HS-27A (cell line): Measurements from ENCODE around the gene SPDYE3.
"Not testable (repeated sequence)": the region's sequence is repeated elsewhere in the genome, so short reads cannot be mapped to it uniquely, and the experiment has no call there.

Experiments used
- DNase-seq: peaks from one replicate; pipeline ENCODE4 v3.0.0-alpha.2; 2012; ENCODE audit warnings: low read depth, missing footprints

Gene SPDYE3

GRCh38 chr7:100352230-100352781 is 44.8 kb downstream of the SPDYE3 start:
- DNase-seq, result not testable (repeated sequence)

- DNase-seq, result no peak
Measured at GRCh38 chr7:100352984-100353684, 45.6 kb downstream of the SPDYE3 start.

DNA sequence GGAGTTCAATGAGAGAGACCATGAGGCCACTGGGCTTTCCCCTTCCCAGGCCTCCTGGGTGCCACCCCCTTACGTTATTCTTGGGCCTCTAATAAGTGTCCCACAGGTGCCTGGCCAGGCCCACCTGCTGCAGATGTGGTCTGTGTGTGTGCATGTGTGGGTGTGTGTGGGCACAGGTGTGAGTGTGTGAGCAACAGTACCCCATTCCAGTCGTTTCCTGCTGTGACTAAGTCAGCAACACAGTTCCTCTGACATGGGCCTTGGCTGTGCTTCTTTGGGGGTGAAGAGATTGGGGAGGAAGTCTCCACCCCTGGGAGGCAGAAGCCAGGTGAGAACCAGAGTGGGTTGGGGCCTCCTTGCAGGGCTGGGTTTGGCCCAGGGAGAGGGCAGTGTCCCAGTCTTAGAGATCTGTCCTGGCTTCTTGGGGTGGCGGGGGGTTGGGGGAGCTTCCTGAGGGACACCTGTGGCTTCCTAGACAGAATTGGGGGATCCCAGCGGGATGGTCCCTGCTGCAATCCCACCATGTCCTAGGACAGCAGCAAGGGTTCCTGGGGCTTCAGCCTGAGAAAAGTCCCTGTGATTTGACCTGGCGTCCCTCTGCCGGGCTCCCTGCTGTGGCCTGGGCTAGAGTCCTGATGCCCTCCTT is 46.3 kb downstream of the SPDYE3 start:
- DNase-seq, result no peak

GRCh38 chr7:100356416-100357068 is 49.0 kb downstream of the SPDYE3 start:
- no peak for DNase-seq

GRCh38 chr7:100357131-100357561 is 49.6 kb downstream of the SPDYE3 start:
- DNase-seq, result no peak

- no peak for DNase-seq
Measured at GRCh38 chr7:100358027-100358856, 50.7 kb downstream of the SPDYE3 start, which contains the start of gene PILRB. Gene PILRB (plus strand): TSS chr7:100358117. CDS start chr7:100358303, 186 bp downstream.

- DNase-seq, result no peak
Measured at GRCh38 chr7:100358857-100359212, 51.3 kb downstream of the SPDYE3 start.

DNA sequence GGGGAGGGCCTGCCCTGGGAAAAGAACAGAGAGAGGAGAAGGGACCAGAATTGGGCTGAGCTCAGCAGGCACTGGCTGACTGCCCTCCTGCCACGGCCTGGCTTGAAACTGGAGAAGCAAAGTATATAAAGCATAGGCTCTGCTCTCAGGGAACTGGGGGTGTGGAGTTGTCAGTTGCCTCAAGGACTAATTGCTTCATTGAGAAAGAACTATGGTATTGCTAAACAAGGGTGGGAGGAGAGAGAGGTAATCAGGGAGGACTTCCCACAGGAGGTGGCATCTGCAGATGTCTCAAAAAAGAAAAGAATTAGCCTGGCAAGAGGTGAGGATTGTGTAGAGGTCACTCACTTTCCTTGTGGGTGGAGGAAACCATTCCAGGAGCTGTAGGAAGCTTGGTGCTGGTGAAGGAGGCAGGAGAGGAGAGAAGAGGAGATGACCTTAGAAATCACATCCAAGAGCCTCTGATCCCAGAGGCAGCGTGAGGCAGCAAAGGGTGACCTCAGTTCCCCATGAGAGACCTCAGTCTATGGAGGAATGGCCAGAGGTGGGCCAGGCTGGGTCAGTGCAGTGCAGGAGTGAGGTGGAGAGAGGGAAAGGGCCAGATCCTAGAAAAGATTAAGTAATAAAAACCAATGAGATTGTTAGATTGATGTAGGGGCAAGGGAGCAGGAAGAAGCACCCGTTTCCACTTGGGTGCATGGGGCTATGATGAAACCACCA is 52.8 kb downstream of the SPDYE3 start:
- no peak for DNase-seq

- DNase-seq, result no peak
Measured at GRCh38 chr7:100363098-100363497, 55.6 kb downstream of the SPDYE3 start.

DNA sequence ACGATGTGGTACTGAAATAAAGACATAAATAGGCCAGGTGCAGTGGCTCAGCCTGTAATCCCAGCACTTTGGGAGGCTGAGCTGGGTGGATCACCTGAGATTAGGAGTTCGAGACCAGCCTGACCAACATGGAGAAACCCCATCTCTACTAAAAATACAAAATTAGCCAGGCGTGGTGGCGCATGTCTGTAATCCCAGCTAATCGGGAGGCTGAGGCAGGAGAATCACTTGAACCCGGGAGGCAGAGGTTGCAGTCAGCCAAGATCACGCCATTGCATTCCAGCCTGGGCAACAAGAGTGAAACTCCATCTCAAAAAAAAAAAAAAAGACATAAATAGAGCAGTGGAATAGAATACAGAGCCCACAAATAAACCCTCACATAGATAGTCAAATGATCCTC is 56.3 kb downstream of the SPDYE3 start:
- not testable (repeated sequence) for DNase-seq

DNA sequence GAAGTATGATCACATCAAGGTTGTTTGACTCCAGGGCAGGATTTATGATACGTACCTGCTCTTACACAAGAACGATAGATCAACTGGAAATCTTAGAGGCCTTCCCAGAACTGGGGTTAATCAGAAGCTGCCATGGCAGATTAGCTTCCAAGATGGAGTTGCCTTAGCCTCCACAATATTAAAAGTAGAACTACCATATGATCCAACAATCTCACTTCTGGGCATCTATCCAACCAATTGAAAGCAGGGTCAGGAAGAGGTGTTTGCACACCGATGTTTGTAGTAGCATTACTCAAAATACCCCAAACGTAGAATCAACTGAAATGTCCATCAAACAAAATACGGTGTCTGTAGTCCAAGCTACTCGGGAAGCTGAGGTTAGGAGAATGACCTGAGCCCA is 57.0 kb downstream of the SPDYE3 start:
- DNase-seq, result no peak

GRCh38 chr7:100365998-100366367 is 58.5 kb downstream of the SPDYE3 start:
- not testable (repeated sequence) for DNase-seq

DNA sequence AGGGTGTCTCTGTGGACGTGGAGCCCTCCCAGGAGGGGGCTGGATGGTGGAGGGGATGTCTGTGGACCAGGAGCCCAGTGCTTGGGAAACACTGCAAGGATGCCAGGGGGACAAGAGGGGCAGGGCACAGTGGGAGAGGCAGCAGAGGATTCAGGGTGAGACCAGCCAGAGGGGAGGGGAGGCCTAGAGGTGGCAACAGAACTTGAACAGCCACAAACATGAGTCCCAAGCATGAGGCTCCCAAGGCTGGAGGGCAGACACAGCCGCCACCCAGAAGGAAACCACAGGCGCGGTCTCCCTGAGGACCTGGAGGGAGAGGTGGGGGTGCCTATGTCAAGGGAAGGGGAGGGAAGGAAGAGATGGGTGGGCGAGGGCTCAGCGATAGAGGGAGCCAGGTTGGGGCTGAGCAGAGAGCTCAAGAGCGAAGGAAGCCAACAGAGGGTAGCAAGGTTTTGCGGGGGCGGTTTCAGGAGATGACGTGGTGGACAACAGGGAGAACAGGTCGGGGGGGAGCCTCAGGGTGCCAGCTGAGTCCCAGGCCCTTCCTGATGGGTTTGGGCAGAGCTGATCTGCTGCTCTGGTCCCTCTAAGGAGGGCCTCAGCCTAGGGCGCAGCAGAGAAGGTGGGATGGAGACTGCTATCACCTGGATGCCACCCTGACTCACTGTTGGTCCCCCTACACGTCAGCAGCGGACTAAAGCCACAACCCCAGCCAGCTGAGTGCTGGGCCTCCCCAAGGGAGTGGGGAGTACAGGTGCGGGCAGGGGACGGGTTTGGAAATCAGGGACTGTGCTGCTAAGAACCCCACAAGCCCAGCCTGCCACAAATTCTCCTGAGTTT is 59.1 kb downstream of the SPDYE3 start:
- no peak for DNase-seq

DNA sequence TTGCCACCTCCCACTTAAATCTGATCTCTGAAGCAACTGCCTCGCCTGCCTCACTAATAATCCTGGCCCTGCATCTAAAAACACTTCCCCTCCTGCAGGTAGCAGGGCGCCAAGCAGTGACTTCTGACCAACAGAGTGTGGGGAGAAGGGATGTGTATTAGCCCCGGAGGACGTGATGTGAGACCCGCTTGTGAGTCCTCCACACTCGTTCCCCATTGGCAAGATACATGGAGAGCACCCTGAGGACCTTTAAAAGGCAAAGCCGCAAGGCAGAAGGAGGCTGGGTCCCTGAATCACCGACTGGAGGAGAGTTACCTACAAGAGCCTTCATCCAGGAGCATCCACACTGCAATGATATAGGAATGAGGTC is 59.7 kb downstream of the SPDYE3 start:
- no peak for DNase-seq

DNA sequence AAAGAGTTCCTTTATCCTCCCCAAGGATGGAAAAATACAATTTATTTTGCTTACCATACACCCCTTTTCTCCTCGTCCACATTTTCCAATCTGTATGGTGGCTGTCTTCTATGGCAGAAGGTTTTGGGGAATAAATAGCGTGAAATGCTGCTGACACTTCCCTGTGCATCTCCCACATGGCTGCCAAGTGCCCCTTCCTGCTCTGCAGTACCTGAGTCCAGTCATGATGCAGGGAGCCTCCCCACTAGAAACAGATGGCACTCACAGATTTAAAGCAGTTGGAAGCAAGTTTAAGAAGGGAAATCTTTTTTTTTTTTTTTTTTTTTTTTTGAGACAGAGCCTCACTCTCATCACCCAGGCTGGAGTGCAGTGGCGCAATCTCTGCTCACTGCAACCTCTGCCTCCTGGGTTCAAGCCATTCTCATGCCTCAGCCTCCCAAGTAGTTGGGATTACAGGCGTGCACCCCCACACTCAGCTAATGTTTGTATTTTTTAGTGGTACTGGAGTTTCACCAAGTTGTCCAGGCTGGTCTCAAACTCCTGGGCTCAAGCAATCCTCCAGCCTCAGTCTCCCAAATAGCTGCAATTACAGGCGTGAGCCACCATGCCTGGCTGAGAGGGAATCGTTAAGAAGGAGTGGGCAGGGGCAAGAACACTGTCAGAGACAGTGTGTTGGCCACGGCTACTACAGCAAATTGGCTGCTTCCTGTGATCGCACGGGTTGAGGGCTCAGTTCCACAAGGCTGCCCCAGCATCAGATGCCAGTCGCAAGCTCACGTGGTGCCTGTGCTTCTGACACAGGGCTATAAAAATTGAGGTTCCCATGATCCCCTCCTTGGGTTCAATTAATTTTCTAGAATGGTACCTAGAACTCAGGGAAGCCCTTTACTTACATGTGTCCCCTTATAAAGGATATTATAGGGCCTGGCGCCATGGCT is 60.4 kb downstream of the SPDYE3 start:
- DNase-seq, result no peak

- DNase-seq, result no peak
Measured at GRCh38 chr7:100369105-100369504, 61.6 kb downstream of the SPDYE3 start.

GRCh38 chr7:100370303-100370702 is 62.8 kb downstream of the SPDYE3 start:
- no peak for DNase-seq

DNA sequence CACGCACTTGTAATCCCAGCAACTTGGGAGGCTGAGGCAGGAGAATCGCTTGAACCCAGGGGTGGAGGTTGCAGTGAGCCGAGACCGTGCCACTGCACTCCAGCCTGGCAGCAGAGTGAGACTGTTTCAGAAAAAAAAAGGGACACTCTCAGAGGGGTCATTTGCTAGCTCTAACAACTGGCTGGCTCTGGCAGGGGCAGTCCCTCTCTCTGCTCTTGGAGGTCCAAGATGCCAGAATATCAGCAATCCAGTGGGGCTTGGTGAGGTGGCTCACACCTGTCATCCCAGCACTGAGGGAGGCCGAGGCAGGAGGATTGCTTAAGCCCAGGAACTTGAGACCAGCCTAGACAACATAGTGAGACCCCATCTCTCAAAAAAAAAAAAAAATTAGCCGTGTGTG is 63.2 kb downstream of the SPDYE3 start:
- no peak for DNase-seq

DNA sequence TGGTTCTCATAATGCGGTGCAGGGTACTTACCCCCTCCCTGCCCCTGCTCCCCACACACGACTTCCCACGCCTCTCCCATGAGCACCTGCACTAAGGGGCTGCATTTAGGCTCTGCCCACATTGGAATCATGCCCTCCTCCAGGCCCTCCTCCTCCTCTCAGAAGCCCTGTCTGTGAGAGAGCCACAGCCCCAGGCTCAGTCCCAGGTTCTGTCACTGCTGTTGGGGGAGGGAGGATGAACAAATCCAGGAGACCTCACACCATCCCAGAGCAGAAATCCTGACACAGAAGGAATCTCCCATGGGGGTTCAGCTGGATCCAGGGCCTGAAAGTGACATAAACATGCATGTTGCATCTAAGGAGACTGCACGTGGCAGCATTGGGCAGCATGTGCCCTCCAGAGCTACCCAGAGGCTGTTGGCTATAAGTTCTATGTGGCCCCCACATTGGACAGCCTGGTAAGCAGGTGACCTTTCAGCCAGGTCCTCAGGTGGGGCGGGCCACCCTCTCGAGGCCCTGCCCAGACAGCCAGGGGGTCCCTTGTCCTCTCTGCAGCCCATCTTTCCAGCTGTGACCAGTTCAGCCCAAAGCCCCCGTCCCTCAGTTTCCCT is 64.2 kb downstream of the SPDYE3 start:
- DNase-seq, result no peak
